Dendritic cell treated with granulocyte-macrophage colony-stimulating factor and Interleukin-4, amounts not matched to agents 40 ng/mL and 50 ng/mL, for 4 days (primary cell): ENCODE measurements around the gene STRBP.
"Not testable (repeated sequence)": the region's sequence is repeated elsewhere in the genome, so short reads cannot be mapped to it uniquely, and the experiment has no call there.

ENCODE experiments used
- H3K27ac Mint-ChIP-seq: one replicate; pipeline ENCODE4 v1.8.0; 2022; ENCODE audit warnings: mild to moderate bottlenecking, mixed read lengths
- H3K27me3 Mint-ChIP-seq: one replicate; pipeline ENCODE4 v1.8.0; 2022; ENCODE audit warnings: mild to moderate bottlenecking, mixed read lengths
- H3K36me3 Mint-ChIP-seq: one replicate; pipeline ENCODE4 v1.8.0; 2022; ENCODE audit warnings: low read depth, mixed read lengths
- H3K4me1 Mint-ChIP-seq: one replicate; pipeline ENCODE4 v1.8.0; 2022; ENCODE audit warnings: low read depth, mixed read lengths
- H3K4me3 Mint-ChIP-seq: one replicate; pipeline ENCODE4 v1.8.0; 2022; ENCODE audit warnings: mild to moderate bottlenecking, moderate library complexity, mixed read lengths
- H3K9me3 Mint-ChIP-seq: one replicate; pipeline ENCODE4 v1.8.0; 2022; ENCODE audit warnings: mixed read lengths
- intact Hi-C: fragments of 100-400 bp; cut with micrococcal nuclease; formaldehyde crosslinking; loops from one replicate; pipeline ENCODE4 v1.15.0; 2022

The STRBP gene

GRCh38 chr9:123271133-123271532, 2.7 kb upstream of the STRBP start:
- Mint-ChIP-seq H3K4me1 (peaks cover 21% of the 10 kb centered on the region), H3K27me3 (peaks cover 35% of the 10 kb centered on the region)
- H3K9me3 Mint-ChIP-seq, H3K36me3 Mint-ChIP-seq, H3K27ac Mint-ChIP-seq, intact Hi-C loops, H3K4me3 Mint-ChIP-seq: not testable (repeated sequence)

GRCh38 chr9:123269281-123269680, 895 bp upstream of the STRBP start:
- Mint-ChIP-seq H3K27me3 (peaks cover 37% of the 10 kb centered on the region), H3K27ac (no peak overlapping the region)
- intact Hi-C loops = loop anchor here (5.0 kb wide), 1 partner anchor 68 kb away; no protein-coding TSS in a partner anchor

GRCh38 chr9:123268199-123268464, 254 bp downstream of the STRBP start:
- H3K9me3 Mint-ChIP-seq = no peaks in the 10 kb centered on the region
- H3K27ac Mint-ChIP-seq = no peak overlapping the region
- H3K4me3 Mint-ChIP-seq = peak overlapping the region; percentile 76
- peaks cover 18% of the 10 kb centered on the region for H3K4me1 Mint-ChIP-seq
- H3K27me3 Mint-ChIP-seq = peaks cover 37% of the 10 kb centered on the region
- no peaks in the 10 kb centered on the region for H3K36me3 Mint-ChIP-seq
- intact Hi-C loops = loop anchor here (5.0 kb wide), 1 partner anchor 69 kb away; no protein-coding TSS in a partner anchor

More at GRCh38 chr9:123269281-123269680, 895 bp upstream of the STRBP start:
- Mint-ChIP-seq H3K4me1 (peaks cover 18% of the 10 kb centered on the region), H3K4me3 (peak overlapping the region; percentile 32), H3K9me3 (no peaks in the 10 kb centered on the region), H3K36me3 (no peaks in the 10 kb centered on the region)

GRCh38 chr9:123267481-123268198, 746 bp downstream of the STRBP start:
- intact Hi-C loops = loop anchor here (5.0 kb wide), 1 partner anchor 70 kb away; no protein-coding TSS in a partner anchor
- no peaks in the 10 kb centered on the region for H3K36me3 Mint-ChIP-seq
- H3K27me3 Mint-ChIP-seq = peaks cover 37% of the 10 kb centered on the region
- peaks cover 18% of the 10 kb centered on the region for H3K4me1 Mint-ChIP-seq
- H3K4me3 Mint-ChIP-seq = peak overlapping the region; percentile 69
- H3K9me3 Mint-ChIP-seq = no peaks in the 10 kb centered on the region
- H3K27ac Mint-ChIP-seq = no peak overlapping the region

GRCh38 chr9:123266655-123267399, 1.6 kb downstream of the STRBP start:
- Mint-ChIP-seq H3K4me3 (peak overlapping the region; percentile 69), H3K27ac (no peak overlapping the region), H3K36me3 (no peaks in the 10 kb centered on the region), H3K27me3 (peaks cover 37% of the 10 kb centered on the region), H3K9me3 (no peaks in the 10 kb centered on the region), H3K4me1 (peaks cover 18% of the 10 kb centered on the region)
- intact Hi-C loops = loop anchor here (5.0 kb wide), 1 partner anchor 70 kb away; no protein-coding TSS in a partner anchor

- no peaks in the 10 kb centered on the region for H3K9me3 Mint-ChIP-seq
- intact Hi-C loops = loop anchor here (5.0 kb wide), 1 partner anchor 71 kb away; no protein-coding TSS in a partner anchor
- H3K27me3 Mint-ChIP-seq = peaks cover 33% of the 10 kb centered on the region
- H3K27ac Mint-ChIP-seq = no peak overlapping the region
- H3K36me3 Mint-ChIP-seq = no peaks in the 10 kb centered on the region
- peaks cover 18% of the 10 kb centered on the region for H3K4me1 Mint-ChIP-seq
- H3K4me3 Mint-ChIP-seq = no peak overlapping the region
Measured at GRCh38 chr9:123265833-123266232, 2.6 kb downstream of the STRBP start.

- H3K36me3 Mint-ChIP-seq = no peaks in the 10 kb centered on the region
- intact Hi-C loops = no loop called here
- peaks cover 19% of the 10 kb centered on the region for H3K27me3 Mint-ChIP-seq
- no peak overlapping the region for H3K27ac Mint-ChIP-seq
- peaks cover 18% of the 10 kb centered on the region for H3K4me1 Mint-ChIP-seq
- no peaks in the 10 kb centered on the region for H3K9me3 Mint-ChIP-seq
- no peak overlapping the region for H3K4me3 Mint-ChIP-seq
Measured at GRCh38 chr9:123263227-123263626, 5.2 kb downstream of the STRBP start.

GRCh38 chr9:123262338-123262737, 6.0 kb downstream of the STRBP start:
- Mint-ChIP-seq H3K27me3 (peaks cover 15% of the 10 kb centered on the region), H3K4me1 (peaks cover 13% of the 10 kb centered on the region), H3K27ac (no peak overlapping the region), H3K9me3 (no peaks in the 10 kb centered on the region), H3K4me3 (no peak overlapping the region), H3K36me3 (no peaks in the 10 kb centered on the region)
- intact Hi-C loops = no loop called here

GRCh38 chr9:123261006-123261677, 7.2 kb downstream of the STRBP start:
- no peak overlapping the region for H3K27ac Mint-ChIP-seq
- H3K4me1 Mint-ChIP-seq = peaks cover 3% of the 10 kb centered on the region
- H3K36me3 Mint-ChIP-seq = no peaks in the 10 kb centered on the region
- H3K4me3 Mint-ChIP-seq = no peak overlapping the region
- H3K9me3 Mint-ChIP-seq = no peaks in the 10 kb centered on the region
- peaks cover 3% of the 10 kb centered on the region for H3K27me3 Mint-ChIP-seq
- intact Hi-C loops = no loop called here

- Mint-ChIP-seq H3K27ac (no peak overlapping the region), H3K27me3 (no peaks in the 10 kb centered on the region), H3K4me3 (no peak overlapping the region), H3K9me3 (no peaks in the 10 kb centered on the region), H3K4me1 (no peaks in the 10 kb centered on the region), H3K36me3 (no peaks in the 10 kb centered on the region)
- intact Hi-C loops = no loop called here
Measured at GRCh38 chr9:123260340-123260739, 8.0 kb downstream of the STRBP start.

GRCh38 chr9:123257276-123257675, 11.1 kb downstream of the STRBP start:
- no peaks in the 10 kb centered on the region for H3K9me3 Mint-ChIP-seq
- H3K36me3 Mint-ChIP-seq = no peaks in the 10 kb centered on the region
- no peaks in the 10 kb centered on the region for H3K4me1 Mint-ChIP-seq
- H3K27me3 Mint-ChIP-seq = no peaks in the 10 kb centered on the region
- no peak overlapping the region for H3K27ac Mint-ChIP-seq
- H3K4me3 Mint-ChIP-seq = no peak overlapping the region
- intact Hi-C loops = no loop called here

GRCh38 chr9:123255718-123256117, 12.7 kb downstream of the STRBP start:
- no peaks in the 10 kb centered on the region for H3K9me3 Mint-ChIP-seq
- intact Hi-C loops = no loop called here
- H3K36me3 Mint-ChIP-seq = no peaks in the 10 kb centered on the region
- H3K27me3 Mint-ChIP-seq = no peaks in the 10 kb centered on the region
- no peak overlapping the region for H3K4me3 Mint-ChIP-seq
- no peak overlapping the region for H3K27ac Mint-ChIP-seq
- H3K4me1 Mint-ChIP-seq = no peaks in the 10 kb centered on the region

GRCh38 chr9:123253204-123253603, 15.2 kb downstream of the STRBP start:
- intact Hi-C loops = no loop called here
- no peak overlapping the region for H3K27ac Mint-ChIP-seq
- no peaks in the 10 kb centered on the region for H3K4me1 Mint-ChIP-seq
- no peak overlapping the region for H3K4me3 Mint-ChIP-seq
- no peaks in the 10 kb centered on the region for H3K36me3 Mint-ChIP-seq
- H3K9me3 Mint-ChIP-seq = no peaks in the 10 kb centered on the region
- no peaks in the 10 kb centered on the region for H3K27me3 Mint-ChIP-seq

- H3K36me3 Mint-ChIP-seq = no peaks in the 10 kb centered on the region
- intact Hi-C loops = no loop called here
- H3K4me3 Mint-ChIP-seq = no peak overlapping the region
- H3K27me3 Mint-ChIP-seq = no peaks in the 10 kb centered on the region
- H3K4me1 Mint-ChIP-seq = no peaks in the 10 kb centered on the region
- no peak overlapping the region for H3K27ac Mint-ChIP-seq
- no peaks in the 10 kb centered on the region for H3K9me3 Mint-ChIP-seq
Measured at GRCh38 chr9:123251741-123252140, 16.6 kb downstream of the STRBP start.
